Measurements from ENCODE around the gene STAT3. TPM values are rescaled to one million over a fixed set of nuclear protein-coding genes. Genes with fewer than 3 reads are reported as not detected.
"Not testable (repeated sequence)": the region's sequence is repeated elsewhere in the genome, so short reads cannot be mapped to it uniquely, and the experiment has no call there.

The STAT3 gene
- total RNA-seq, 1 donor from 2014 or later: 241 TPM

GRCh38 chr17:42304187-42305030 is 83.8 kb downstream of the STAT3 start:
- no peaks in the 10 kb centered on the region for H3K27me3 Mint-ChIP-seq (ENCODE audit: insufficient read depth)
- peaks cover 41% of the 10 kb centered on the region for H3K4me1 Mint-ChIP-seq (ENCODE audit: low read depth)
- intact Hi-C loops (cut with micrococcal nuclease): no loop called here
- no peak for DNase-seq (ENCODE audit: low spot score)
- no peak overlapping the region for H3K4me3 Mint-ChIP-seq
- H3K9me3 Mint-ChIP-seq: no peaks in the 10 kb centered on the region
- H3K27ac Mint-ChIP-seq: peak overlapping the region; percentile 48
- peaks cover 71% of the 10 kb centered on the region for H3K36me3 Mint-ChIP-seq (ENCODE audit: low read depth)

- H3K27ac Mint-ChIP-seq: peak overlapping the region; percentile 79
- peaks cover 71% of the 10 kb centered on the region for H3K36me3 Mint-ChIP-seq (ENCODE audit: low read depth)
- no peak for DNase-seq (ENCODE audit: low spot score)
- H3K9me3 Mint-ChIP-seq: no peaks in the 10 kb centered on the region
- intact Hi-C loops (cut with micrococcal nuclease): no loop called here
- H3K4me1 Mint-ChIP-seq (ENCODE audit: low read depth): peaks cover 36% of the 10 kb centered on the region
- H3K27me3 Mint-ChIP-seq (ENCODE audit: insufficient read depth): no peaks in the 10 kb centered on the region
- no peak overlapping the region for H3K4me3 Mint-ChIP-seq
Measured at GRCh38 chr17:42303694-42304093, 84.5 kb downstream of the STAT3 start.

- H3K27me3 Mint-ChIP-seq (ENCODE audit: insufficient read depth): no peaks in the 10 kb centered on the region
- no peaks in the 10 kb centered on the region for H3K9me3 Mint-ChIP-seq
- intact Hi-C loops (cut with micrococcal nuclease): no loop called here
- H3K4me3 Mint-ChIP-seq: no peak overlapping the region
- H3K4me1 Mint-ChIP-seq (ENCODE audit: low read depth): peaks cover 22% of the 10 kb centered on the region
- DNase-seq (ENCODE audit: low spot score): no peak
- peaks cover 56% of the 10 kb centered on the region for H3K36me3 Mint-ChIP-seq (ENCODE audit: low read depth)
- no peak overlapping the region for H3K27ac Mint-ChIP-seq
Measured at GRCh38 chr17:42301022-42301421, 87.2 kb downstream of the STAT3 start.

GRCh38 chr17:42299913-42300312 is 88.3 kb downstream of the STAT3 start:
- intact Hi-C loops (cut with micrococcal nuclease); H3K27ac Mint-ChIP-seq; DNase-seq (ENCODE audit: low spot score); H3K27me3 Mint-ChIP-seq (ENCODE audit: insufficient read depth); H3K4me3 Mint-ChIP-seq; H3K9me3 Mint-ChIP-seq: not testable (repeated sequence)
- Mint-ChIP-seq H3K36me3 (ENCODE audit: low read depth) (peaks cover 64% of the 10 kb centered on the region), H3K4me1 (ENCODE audit: low read depth) (peaks cover 24% of the 10 kb centered on the region)

GRCh38 chr17:42299361-42299760 is 88.9 kb downstream of the STAT3 start:
- intact Hi-C loops (cut with micrococcal nuclease); H3K4me3 Mint-ChIP-seq; DNase-seq (ENCODE audit: low spot score); H3K9me3 Mint-ChIP-seq; H3K27me3 Mint-ChIP-seq (ENCODE audit: insufficient read depth); H3K27ac Mint-ChIP-seq: not testable (repeated sequence)
- Mint-ChIP-seq H3K36me3 (ENCODE audit: low read depth) (peaks cover 60% of the 10 kb centered on the region), H3K4me1 (ENCODE audit: low read depth) (peaks cover 20% of the 10 kb centered on the region)

GRCh38 chr17:42297775-42298174 is 90.5 kb downstream of the STAT3 start:
- H3K27ac Mint-ChIP-seq; H3K9me3 Mint-ChIP-seq; H3K4me3 Mint-ChIP-seq; H3K27me3 Mint-ChIP-seq (ENCODE audit: insufficient read depth); DNase-seq (ENCODE audit: low spot score); intact Hi-C loops (cut with micrococcal nuclease): not testable (repeated sequence)
- H3K36me3 Mint-ChIP-seq (ENCODE audit: low read depth): peaks cover 54% of the 10 kb centered on the region
- peaks cover 19% of the 10 kb centered on the region for H3K4me1 Mint-ChIP-seq (ENCODE audit: low read depth)

- intact Hi-C loops (cut with micrococcal nuclease): no loop called here
- H3K4me3 Mint-ChIP-seq: no peak overlapping the region
- peaks cover 30% of the 10 kb centered on the region for H3K4me1 Mint-ChIP-seq (ENCODE audit: low read depth)
- H3K9me3 Mint-ChIP-seq: no peaks in the 10 kb centered on the region
- H3K27me3 Mint-ChIP-seq (ENCODE audit: insufficient read depth): no peaks in the 10 kb centered on the region
- peaks cover 49% of the 10 kb centered on the region for H3K36me3 Mint-ChIP-seq (ENCODE audit: low read depth)
- DNase-seq (ENCODE audit: low spot score): no peak
- no peak overlapping the region for H3K27ac Mint-ChIP-seq
Measured at GRCh38 chr17:42296012-42296411, 92.2 kb downstream of the STAT3 start.

GRCh38 chr17:42294469-42295398 is 93.5 kb downstream of the STAT3 start:
- Mint-ChIP-seq H3K4me1 (ENCODE audit: low read depth) (peaks cover 43% of the 10 kb centered on the region), H3K27me3 (ENCODE audit: insufficient read depth) (no peaks in the 10 kb centered on the region), H3K27ac (peak overlapping the region; percentile 59), H3K4me3 (peak overlapping the region; percentile 39), H3K36me3 (ENCODE audit: low read depth) (peaks cover 56% of the 10 kb centered on the region), H3K9me3 (no peaks in the 10 kb centered on the region)
- intact Hi-C loops (cut with micrococcal nuclease): no loop called here
- no peak for DNase-seq (ENCODE audit: low spot score)

GRCh38 chr17:42291129-42291528 is 97.1 kb downstream of the STAT3 start:
- Mint-ChIP-seq H3K36me3 (ENCODE audit: low read depth) (peaks cover 56% of the 10 kb centered on the region), H3K9me3 (no peaks in the 10 kb centered on the region), H3K27me3 (ENCODE audit: insufficient read depth) (no peaks in the 10 kb centered on the region), H3K27ac (peak overlapping the region; percentile 80), H3K4me3 (peak overlapping the region; percentile 91), H3K4me1 (ENCODE audit: low read depth) (peaks cover 65% of the 10 kb centered on the region)
- intact Hi-C loops (cut with micrococcal nuclease): no loop called here
- DNase-seq (ENCODE audit: low spot score): no peak

- Mint-ChIP-seq H3K27ac (peak overlapping the region; percentile 80), H3K27me3 (ENCODE audit: insufficient read depth) (no peaks in the 10 kb centered on the region), H3K36me3 (ENCODE audit: low read depth) (peaks cover 51% of the 10 kb centered on the region), H3K4me1 (ENCODE audit: low read depth) (peaks cover 67% of the 10 kb centered on the region), H3K4me3 (peak overlapping the region; percentile 91), H3K9me3 (no peaks in the 10 kb centered on the region)
- intact Hi-C loops (cut with micrococcal nuclease): loop anchor here (1.0 kb wide), 3 partner anchors 19 to 50 kb away; no protein-coding TSS in a partner anchor
- DNase-seq (ENCODE audit: low spot score): no peak
Measured at GRCh38 chr17:42290577-42290976, 97.7 kb downstream of the STAT3 start.

- peaks cover 66% of the 10 kb centered on the region for H3K4me1 Mint-ChIP-seq (ENCODE audit: low read depth)
- H3K4me3 Mint-ChIP-seq: peak overlapping the region; percentile 91
- intact Hi-C loops (cut with micrococcal nuclease): loop anchor here (1.0 to 10.0 kb wide), 8 partner anchors 14 to 675 kb away; partner anchors contain the start of genes AARSD1, ACLY and HCRT
- no peak for DNase-seq (ENCODE audit: low spot score)
- peak overlapping the region; percentile 80 for H3K27ac Mint-ChIP-seq
- no peaks in the 10 kb centered on the region for H3K9me3 Mint-ChIP-seq
- H3K27me3 Mint-ChIP-seq (ENCODE audit: insufficient read depth): no peaks in the 10 kb centered on the region
- H3K36me3 Mint-ChIP-seq (ENCODE audit: low read depth): peaks cover 44% of the 10 kb centered on the region
Measured at GRCh38 chr17:42289611-42290181, 98.5 kb downstream of the STAT3 start.

GRCh38 chr17:42288803-42289610 is 99.2 kb downstream of the STAT3 start:
- peak overlapping the region; percentile 80 for H3K27ac Mint-ChIP-seq
- DNase-seq (ENCODE audit: low spot score): peak; percentile 53
- H3K4me3 Mint-ChIP-seq: peak overlapping the region; percentile 91
- no peaks in the 10 kb centered on the region for H3K27me3 Mint-ChIP-seq (ENCODE audit: insufficient read depth)
- H3K4me1 Mint-ChIP-seq (ENCODE audit: low read depth): peaks cover 65% of the 10 kb centered on the region
- intact Hi-C loops (cut with micrococcal nuclease): loop anchor here (1.0 to 10.0 kb wide), 8 partner anchors 14 to 676 kb away; partner anchors contain the start of genes AARSD1, ACLY, ATP6V0A1 and HCRT
- H3K36me3 Mint-ChIP-seq (ENCODE audit: low read depth): peaks cover 40% of the 10 kb centered on the region
- no peaks in the 10 kb centered on the region for H3K9me3 Mint-ChIP-seq
